GM18867 (cell line): ENCODE measurements around the gene DCAF7.

ENCODE experiments used
- ATAC-seq: cut with Tn5 transposase; IDR thresholded peaks from one replicate; pipeline ENCODE4 v1.9.1; 2021; ENCODE audit warnings: mild to moderate bottlenecking, moderate library complexity; ENCODE audit not compliant: unreplicated experiment

The DCAF7 gene

DNA sequence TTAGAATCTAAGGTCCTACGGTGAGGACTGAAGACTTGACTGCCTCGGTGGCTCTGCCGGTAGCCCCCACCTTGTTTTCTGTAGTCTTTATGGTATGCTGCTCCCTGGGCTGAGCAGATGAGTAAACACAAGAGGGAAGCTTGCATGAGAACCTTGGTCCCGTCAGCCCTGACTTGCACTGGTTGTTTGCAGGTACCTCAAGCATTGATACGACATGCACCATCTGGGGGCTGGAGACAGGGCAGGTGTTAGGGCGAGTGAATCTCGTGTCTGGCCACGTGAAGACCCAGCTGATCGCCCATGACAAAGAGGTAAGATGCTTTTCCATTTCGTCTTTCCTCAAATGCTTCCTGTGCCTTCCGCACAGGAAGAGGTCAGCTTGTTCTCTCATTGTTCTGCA lies 29.4 kb downstream of the DCAF7 start:
- ATAC-seq, result no peak

DNA sequence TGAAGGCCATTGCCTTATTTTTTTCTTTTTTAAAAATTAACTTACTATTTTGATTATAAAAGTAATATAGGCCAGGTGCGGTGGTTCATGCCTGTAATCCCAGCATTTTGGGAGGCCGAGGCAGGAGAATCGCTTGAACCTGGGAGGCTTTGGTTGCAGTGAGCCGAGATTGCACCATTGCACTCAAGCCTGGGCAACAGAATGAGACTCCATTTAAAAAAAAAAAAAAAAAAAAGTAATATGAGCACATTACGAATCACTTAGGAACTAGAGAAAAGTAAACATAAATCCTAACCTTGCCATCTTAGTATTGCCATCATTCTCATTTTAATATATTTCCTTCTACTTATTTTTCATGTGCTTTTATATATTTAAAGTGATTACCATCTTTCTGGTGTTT lies 37.5 kb downstream of the DCAF7 start:
- no peak for ATAC-seq

DNA sequence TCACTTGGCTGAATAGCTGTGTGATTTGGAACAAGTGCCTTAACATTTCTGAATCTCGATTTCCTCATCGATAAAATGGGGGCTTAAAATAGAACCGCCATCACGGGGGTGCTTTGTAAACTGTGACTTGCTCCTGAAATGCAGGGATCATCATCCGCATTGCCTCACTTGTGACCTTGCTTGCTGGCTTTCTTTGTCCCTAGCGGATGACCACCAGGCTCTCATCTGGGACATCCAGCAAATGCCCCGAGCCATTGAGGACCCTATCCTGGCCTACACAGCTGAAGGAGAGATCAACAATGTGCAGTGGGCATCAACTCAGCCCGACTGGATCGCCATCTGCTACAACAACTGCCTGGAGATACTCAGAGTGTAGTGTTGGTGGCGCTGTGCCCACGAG lies 38.5 kb downstream of the DCAF7 start:
- no peak for ATAC-seq

DNA sequence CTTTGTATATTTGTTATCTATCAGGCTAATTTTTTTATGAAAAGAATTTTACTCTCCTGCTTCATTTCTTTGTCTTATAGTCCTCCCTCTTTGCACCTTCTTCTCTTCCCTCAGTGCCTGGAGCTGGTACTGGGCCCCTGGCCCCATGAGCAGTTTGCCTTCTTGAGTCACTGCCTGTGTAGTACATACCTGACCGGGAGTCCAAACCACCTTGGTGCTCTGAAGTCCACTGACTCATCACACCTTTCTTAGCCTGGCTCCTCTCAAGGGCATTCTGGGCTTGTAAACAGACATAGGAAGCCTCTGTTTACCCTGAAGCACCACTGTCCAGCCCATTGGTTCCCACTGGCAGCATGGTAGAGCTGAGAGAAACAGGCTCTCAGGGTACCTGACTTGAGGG lies 39.4 kb downstream of the DCAF7 start:
- no peak for ATAC-seq

GRCh38 chr17:63592797-63593196 lies 42.5 kb downstream of the DCAF7 start:
- ATAC-seq, result no peak

GRCh38 chr17:63595132-63595531 lies 44.9 kb downstream of the DCAF7 start:
- ATAC-seq, result no peak

DNA sequence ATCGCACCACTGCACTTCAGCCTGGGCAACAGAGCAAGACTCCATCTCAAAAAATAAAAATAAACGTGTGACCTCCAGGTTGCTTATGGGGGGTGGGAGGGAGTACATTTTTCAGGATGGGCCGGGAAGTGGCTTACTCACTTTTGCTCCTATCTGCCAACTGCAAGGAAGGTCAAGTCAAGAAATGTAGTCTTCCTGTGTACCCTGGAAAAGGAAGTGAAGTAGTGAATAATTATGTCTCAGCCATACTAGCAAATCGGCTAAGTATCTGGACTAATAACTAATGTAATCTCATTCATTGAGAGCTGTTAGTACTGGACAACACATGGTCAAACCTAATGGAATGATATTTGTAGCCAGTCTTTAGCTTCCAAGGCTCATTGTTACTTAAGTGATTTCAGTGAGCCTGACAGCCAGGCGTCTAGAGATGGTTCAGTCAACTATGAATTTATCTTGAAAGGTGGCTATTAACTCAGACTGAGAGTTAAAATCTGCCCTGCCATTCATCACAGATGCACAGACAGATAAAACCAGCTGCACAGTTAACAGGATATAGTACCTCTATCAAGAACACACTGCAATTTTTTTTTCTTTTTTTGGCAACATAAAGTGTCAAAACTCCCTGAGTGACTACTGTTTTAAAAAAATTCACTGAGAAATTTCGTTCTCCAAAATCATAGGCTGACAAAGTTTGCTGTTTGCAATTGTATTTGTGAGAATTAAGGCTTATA lies 46.7 kb downstream of the DCAF7 start:
- ATAC-seq, result no peak

GRCh38 chr17:63598281-63598680 lies 48.0 kb downstream of the DCAF7 start:
- no peak for ATAC-seq

DNA sequence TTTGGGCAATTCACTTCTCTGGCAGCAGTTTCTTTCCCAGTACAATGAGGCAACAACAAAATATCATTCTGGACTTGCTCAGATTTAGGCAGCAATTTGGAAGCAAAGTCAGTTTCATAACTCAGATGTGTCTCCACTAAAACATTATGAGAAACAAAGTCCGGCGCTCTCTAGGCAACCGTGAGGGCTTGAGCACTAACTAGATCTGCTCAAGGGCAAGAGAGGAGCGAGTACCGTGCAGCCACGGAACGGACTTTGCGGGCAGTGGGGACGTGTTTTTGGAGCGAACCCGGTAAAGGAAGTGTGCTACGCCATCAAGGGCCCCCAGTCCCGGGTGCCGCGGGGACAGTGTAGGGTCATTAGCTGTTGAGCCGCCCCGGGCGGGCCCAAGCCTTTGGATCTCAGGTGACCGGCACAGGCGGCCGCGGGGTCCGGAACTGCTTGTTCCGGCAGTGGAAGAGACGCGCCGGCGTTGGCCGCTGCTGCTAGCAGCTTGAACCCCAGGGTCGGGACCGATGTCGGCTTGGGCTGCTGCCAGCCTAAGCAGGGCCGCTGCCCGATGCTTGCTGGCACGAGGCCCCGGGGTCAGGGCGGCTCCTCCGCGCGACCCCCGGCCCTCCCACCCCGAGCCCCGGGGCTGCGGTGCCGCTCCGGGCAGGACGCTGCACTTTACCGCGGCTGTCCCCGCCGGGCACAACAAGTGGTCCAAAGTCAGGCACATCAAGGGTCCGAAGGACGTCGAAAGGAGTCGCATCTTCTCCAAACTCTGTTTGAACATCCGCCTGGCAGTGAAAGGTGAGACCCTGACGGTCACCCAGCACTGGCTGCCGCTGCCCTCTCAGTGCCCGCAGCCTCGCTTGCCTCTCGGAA lies 50.5 kb downstream of the DCAF7 start, which contains the start of gene TACO1:
Gene TACO1, plus strand, starts transcription at position 327 of the 870 bp plus-strand sequence. Its CDS starts 189 bp downstream, at position 516.
- peak; percentile 87 for ATAC-seq

GRCh38 chr17:63601439-63602371 lies 51.4 kb downstream of the DCAF7 start:
- ATAC-seq, result no peak

DNA sequence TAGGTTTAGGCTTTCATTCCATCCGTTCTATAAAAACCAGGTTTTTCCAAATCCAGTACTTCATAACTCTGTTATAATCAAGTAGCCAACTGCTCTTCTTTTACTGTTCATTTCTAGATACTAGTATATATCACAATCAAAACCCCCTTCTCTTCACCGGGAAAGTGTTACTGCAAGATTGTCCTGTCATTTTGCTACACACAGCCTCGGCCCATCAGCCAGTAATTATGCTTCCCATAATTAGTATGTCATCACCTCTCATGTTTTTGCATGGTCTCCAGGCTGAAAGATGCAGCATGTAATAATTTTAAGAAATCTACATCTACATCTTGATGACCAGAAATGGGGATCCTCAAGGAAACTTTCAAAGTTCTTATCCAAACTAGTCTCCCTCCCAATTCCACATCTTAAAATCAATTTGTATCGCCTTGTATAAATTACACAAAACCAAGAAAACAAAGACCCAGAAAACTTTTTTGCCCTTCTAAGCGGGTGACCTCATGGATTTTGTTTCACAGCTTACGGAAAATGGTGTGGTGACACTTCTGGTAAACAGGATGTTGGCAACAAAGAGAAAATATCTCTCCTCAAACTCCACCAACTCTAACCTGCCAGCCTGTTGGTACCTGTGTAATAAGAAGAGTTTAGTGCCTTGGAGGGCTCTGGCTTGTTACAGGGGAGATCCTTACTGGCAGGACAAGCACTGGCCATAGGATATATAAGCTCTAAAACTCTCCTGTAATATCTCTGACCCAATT lies 59.7 kb downstream of the DCAF7 start:
- no peak for ATAC-seq

GRCh38 chr17:63610854-63611253 lies 60.6 kb downstream of the DCAF7 start:
- no peak for ATAC-seq

DNA sequence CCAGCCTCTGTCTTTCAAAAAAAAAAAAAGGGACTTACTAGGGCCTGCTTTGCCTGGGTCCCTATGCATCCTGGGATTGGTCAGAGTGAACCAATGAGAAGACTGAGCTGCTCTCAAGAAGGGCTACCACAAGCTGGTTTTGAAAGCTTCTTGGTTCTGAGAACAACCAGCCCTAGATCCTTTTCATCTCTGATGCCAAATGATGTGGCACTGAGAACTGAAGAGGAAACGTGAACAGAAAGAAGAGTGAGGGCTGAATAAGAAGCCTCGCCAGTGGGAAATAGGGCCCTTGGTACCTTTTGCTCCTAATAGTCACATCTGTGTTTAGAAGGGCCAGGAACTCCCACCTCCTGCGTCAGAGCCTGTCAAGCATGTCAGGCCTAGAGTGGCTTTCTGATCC lies 61.1 kb downstream of the DCAF7 start:
- no peak for ATAC-seq

DNA sequence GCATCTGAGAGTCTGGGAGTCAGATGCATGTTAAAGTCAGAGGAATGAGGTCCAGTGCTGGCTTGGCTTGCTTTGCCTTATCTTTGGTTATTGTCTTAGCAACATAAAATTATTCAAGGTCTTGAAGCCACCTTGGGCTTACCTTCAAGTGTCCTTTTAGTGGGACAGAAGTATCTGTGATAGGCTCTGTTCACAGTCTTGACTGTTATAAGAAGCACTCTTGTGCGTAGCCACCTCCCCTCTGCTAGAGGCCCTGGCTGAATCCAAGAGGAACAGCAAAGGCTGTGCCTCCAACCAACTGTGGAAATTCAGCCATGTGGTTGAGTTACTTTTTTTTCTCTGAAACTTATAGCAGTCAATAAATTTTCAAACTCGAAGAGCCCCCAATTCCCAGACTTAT lies 63.4 kb downstream of the DCAF7 start:
- ATAC-seq, result no peak

- ATAC-seq, result no peak
These were observed 71.0 kb downstream of the DCAF7 start for GRCh38 chr17:63621229-63621683.

- ATAC-seq, result peak; percentile 89
These were observed 71.7 kb downstream of the DCAF7 start, which contains the start of gene MAP3K3 for GRCh38 chr17:63621684-63622573. Gene MAP3K3, plus strand, starts transcription at chr17:63622417. Its CDS starts 343 bp downstream, at chr17:63622760.

DNA sequence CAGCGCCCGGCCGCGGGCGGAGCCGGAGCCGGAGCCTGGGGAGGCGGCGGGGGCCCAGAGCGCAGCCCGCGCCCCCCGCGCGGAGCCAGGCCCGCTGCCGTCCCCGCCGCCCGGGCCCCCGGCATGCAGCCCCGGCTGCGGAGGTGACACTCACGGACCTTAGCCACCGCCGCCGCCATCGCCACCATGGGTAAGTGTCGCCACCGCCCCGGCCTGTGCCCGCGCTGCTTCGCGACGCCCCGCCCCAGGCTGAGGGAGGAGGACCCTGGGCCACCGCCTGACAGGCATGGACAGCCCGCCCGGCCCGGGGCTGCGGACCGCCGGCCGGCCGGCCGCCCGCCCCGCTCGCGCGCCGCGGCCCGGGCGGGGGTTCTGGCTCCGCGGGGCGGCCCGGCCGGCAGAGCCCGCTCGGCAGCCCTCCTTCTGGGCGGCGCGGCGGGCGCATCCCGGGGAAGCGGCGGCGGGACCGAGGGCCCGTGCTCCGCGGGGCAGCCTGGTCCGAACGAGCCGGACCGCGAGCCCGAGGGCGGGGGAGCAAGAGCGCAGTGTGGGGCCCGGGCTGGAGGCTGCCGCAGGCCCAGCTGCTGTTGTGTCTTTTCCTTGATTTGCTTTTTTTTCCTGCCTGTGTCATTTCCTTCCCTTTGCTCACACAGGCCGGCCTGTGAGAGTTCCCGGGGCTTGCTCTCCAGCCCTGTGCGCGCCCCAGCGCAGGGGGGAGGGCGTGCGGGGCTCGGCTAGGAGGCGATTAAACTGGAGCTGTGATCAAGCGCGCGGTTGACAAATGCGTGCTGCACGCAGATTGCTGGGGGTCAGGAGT lies 72.5 kb downstream of the DCAF7 start:
- ATAC-seq, result peak; percentile 30
